HEK293T (cell line): Measurements from ENCODE around the gene DPM1.

Experiments used
- ARNT ChIP-seq: fragments of 450-650 bp; IDR thresholded peaks from 2 replicates; pipeline ENCODE4 v1.6.1; 2017; ENCODE audit warnings: mild to moderate bottlenecking
- BHLHE40 ChIP-seq: fragments of 450-650 bp; IDR thresholded peaks from 2 replicates; pipeline ENCODE4 v1.6.1; 2016; ENCODE audit warnings: mild to moderate bottlenecking, moderate library complexity, borderline replicate concordance
- CTBP1 ChIP-seq: fragments of 450-650 bp; IDR thresholded peaks from 2 replicates; pipeline ENCODE4 v1.6.1; 2016; ENCODE audit warnings: borderline replicate concordance
- FOXK2 ChIP-seq: fragments of 450-650 bp; IDR thresholded peaks from 2 replicates; pipeline ENCODE4 v1.6.1; 2016; ENCODE audit warnings: mild to moderate bottlenecking
- FOXM1 ChIP-seq: fragments of 450-650 bp; IDR thresholded peaks from 2 replicates; pipeline ENCODE4 v1.6.1; 2017; ENCODE audit warnings: mild to moderate bottlenecking, borderline replicate concordance
- PKNOX1 ChIP-seq: fragments of 450-650 bp; IDR thresholded peaks from 2 replicates; pipeline ENCODE4 v1.6.1; 2016
- SP1 ChIP-seq: fragments of 450-650 bp; IDR thresholded peaks from 2 replicates; pipeline ENCODE4 v1.6.1; 2017
- SUZ12 ChIP-seq: fragments of 450-650 bp; IDR thresholded peaks from 2 replicates; pipeline ENCODE4 v1.6.1; 2016; ENCODE audit warnings: mild to moderate bottlenecking

- TF ChIP-seq SUZ12 = no peak
- no peak for TF ChIP-seq BHLHE40
- TF ChIP-seq FOXK2 = no peak
- TF ChIP-seq PKNOX1 = peak; percentile 12; the same call in 1 of the 2 replicates
- TF ChIP-seq FOXM1 = no peak
- no peak for TF ChIP-seq SP1
- TF ChIP-seq CTBP1 = no peak
- TF ChIP-seq ARNT = no peak
These were observed 34.6 kb upstream of the DPM1 start for GRCh38 chr20:50992733-50993457.
